SIG-M5 (cell line): ENCODE measurements around the gene CORO2B.
"Not testable (repeated sequence)": the region's sequence is repeated elsewhere in the genome, so short reads cannot be mapped to it uniquely, and the experiment has no call there.

Experiments used
- DNase-seq: peaks from one replicate; lab custom pipeline; 2025; lab: John Stamatoyannopoulos, UW

CORO2B gene

GRCh38 chr15:68676011-68676605 is 97.3 kb downstream of the CORO2B start:
- no peak for DNase-seq

DNA sequence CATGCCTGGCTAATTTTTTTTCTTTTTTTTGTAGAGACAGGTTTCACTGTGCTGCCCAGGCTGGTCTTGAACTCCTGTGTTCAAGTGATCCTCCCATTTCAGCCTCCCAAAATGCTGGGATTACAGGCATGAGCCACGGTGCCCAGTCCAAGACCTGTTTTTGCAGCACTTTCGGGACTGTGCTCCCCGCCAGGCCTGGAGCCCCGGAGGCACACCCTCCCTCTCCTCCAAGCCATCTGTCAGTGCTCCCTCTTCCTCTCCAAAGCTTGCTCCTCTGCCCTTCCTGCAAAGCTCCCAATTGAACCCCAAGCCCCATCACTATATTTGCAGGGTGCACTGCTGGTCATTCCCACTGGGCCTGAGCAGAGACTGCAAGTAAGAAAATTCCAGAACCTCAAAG is 98.1 kb downstream of the CORO2B start:
- no peak for DNase-seq

DNA sequence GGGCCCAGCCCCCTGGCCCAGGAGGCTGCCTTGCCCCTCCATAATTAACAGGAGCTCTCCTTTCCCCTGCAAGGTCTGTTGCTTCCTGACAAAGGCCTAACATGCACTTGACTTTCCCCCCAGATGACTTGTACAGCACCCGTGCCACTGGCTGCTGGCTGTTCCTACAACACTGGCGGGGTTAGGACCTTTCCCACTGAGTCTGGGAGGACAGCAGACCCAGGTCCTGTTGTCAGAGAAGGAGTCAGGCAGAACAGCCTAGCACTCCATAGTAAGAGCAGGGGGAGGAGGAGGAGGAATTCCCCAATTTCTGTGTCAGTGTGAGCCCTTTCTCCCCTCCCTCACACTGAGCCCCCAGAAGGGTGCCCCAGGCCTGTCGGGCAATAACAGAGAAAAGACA is 99.2 kb downstream of the CORO2B start:
- DNase-seq, result no peak

DNA sequence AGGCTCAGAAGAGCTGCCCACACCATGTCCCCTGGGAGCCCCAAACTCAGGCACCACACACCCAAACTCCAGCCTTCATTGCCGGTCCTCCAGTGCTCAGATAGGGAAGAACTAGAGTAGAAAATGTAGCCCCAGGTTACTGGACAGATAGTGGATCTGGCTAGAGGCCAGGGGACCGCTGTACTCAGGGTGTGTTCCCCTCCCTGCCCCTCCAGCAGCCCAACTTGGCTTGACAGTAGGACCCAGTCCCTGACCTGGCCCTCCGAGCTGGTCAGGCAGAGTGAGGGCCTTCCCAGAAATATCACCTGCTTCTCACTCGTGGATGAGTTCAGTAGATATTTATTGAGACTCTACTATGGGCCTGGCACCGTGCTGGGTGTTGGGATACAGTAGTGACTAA is 100.0 kb downstream of the CORO2B start:
- DNase-seq, result no peak

DNA sequence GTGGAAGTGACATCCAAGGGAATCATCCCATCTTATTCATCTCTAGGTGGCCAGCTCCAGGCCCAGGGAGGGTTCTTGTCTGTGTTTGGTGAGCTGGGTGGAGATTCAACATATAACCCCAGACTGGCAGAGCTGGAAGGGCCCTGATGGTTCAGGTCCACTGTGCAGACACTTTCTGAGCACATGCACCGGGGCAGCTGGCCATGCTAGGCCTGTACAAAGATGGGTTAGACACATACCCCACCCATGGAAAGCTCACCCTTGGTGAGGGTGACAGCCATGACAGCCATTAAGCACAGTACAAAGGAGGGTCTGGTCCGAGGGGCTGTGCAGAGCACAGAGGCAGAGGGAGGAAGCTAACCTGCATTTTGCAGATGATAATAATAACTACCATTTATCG is 100.4 kb downstream of the CORO2B start:
- DNase-seq, result no peak

DNA sequence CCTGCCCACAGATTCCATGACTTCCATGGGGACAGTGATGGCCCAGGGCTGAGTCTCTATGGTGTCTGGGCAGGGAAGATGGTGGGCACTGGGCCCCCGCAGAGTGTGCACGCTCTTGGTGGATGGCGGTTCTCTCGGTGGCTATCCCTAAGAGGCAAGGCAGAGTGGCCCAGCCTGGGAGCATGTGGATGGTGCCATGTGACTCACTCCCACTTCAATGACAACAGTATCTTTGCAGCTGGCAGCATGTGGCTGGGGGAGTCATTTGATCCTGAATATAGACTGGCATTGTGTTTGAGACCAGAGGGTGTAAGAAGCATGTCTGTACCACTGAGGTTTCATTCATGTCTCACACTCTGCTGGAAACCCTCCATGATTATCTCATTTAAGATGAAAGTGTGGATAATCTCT is 101.2 kb downstream of the CORO2B start:
- no peak for DNase-seq

DNA sequence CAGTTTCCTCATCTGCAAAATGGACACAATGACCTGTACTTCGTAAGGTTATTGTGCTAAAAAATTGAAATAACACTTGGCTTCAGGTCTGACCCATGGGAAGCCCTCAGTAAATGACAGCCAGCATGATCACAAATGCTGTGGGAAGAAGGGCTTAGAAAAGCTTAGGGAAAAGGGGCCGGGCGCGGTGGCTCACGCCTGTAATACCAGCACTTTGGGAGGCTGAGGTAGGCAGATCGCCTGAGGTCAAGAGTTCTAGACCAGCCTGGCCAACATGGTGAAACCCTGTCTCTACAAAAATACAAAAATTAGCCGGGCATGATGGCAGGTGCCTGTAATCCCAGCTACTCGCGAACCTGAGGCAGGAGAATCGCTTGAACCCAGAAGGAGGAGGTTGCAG is 102.0 kb downstream of the CORO2B start:
- DNase-seq, result not testable (repeated sequence)

DNA sequence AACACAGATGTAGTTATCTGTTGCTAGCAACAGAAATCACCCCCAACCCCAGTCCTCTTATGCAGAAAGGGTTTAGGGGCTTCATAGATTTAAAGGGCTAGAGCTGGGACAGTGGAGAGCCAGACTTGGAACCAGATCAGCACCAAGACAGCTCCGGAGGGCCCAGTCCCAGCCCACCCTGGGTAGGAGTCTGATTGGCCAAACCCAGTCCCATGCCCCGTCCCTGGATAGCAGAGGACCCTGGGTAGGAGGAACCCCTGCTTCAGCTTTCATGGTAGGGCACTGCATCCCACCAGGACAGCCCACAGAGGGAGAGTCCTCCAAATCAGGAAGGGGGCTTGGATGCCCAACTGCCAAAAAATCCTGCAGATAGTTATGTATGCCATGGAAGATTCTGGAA is 103.0 kb downstream of the CORO2B start:
- DNase-seq, result no peak

GRCh38 chr15:68682330-68682729 is 103.5 kb downstream of the CORO2B start:
- no peak for DNase-seq

GRCh38 chr15:68683026-68683425 is 104.2 kb downstream of the CORO2B start:
- no peak for DNase-seq

DNA sequence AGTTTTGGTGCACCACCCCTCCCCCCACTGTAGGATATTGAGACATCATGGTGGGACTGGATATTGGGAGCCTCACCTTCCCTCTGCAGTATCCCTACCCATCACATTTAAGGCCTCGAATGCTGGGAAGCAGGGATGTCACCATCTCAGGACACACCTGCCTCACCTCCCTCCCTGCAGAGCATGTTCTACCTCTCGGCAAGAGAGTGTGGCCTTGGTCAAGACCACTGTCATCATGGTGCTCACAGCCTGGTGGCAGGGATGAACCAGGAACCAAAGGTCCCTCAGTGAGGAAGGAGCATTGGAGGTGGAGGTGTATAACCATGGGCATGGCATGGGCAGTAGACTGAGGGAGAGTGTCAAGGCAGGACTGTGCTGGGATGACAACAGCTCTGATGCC is 104.8 kb downstream of the CORO2B start:
- no peak for DNase-seq

GRCh38 chr15:68684476-68684875 is 105.7 kb downstream of the CORO2B start:
- DNase-seq, result no peak

DNA sequence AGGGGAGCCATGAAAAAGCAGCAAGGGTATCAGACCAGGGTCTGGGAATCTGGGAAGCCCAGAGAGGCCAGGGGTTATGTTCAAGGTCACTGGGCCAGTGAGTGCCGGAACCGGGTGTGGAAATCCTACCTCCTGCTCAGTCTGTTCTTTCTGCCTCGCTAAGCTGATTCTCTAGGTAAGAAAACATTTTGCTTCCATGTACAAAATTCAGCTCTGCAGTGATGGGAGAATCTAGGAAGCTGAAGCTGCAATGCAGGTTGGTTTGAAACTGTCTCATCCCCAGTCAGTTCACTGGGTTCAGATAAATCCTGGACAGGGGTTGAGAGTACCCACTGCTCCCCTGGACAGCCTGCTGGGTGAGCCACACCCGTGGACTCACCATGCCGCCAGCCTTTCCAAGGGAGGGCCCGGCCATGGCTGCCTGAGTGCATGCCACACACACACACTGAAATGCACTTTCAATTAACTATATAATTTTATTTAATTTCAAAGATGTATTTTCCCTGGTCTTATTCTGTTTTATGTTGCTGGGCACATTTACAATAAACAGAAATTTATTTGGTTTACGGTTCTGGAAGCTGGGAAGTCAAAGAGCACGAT is 108.4 kb downstream of the CORO2B start:
- DNase-seq, result no peak

DNA sequence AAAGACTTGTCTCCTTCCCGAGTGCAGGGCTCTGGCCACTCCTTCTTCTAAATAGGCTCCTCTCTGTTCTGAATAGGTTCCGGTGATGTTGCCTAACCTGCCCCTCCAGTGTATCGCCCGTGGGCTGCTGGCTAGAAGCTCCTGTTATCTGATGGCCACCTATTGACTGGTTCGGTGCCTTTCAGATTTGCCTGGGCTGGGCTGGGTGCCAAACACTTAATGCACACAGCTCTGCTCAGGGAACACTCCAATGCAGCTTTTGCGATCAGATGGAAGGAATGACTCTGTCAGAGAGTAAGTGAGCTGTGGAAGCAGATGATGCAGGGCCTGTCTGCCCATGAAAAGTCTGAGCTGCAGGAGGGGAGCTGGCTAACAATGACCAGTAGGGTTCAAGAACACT is 112.9 kb downstream of the CORO2B start:
- no peak for DNase-seq

DNA sequence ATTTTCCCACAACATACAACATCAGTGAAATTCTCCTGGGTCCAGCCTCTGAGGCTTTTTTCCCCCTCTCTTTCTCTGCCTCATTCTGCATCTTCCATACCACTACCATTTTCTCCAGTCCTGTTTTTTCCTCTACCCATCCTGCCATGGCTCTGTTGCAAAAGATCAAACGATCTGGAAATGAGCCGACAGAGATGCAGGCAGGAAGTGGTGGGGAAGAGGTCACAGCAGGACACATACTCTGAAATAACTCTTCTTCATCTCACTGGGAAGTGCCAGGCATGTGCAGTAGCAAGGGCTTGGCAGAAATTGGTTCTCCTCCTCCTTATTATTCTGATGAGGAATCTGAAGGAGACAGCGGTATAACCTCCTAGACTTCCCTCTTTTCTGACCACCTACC is 114.3 kb downstream of the CORO2B start:
- no peak for DNase-seq

DNA sequence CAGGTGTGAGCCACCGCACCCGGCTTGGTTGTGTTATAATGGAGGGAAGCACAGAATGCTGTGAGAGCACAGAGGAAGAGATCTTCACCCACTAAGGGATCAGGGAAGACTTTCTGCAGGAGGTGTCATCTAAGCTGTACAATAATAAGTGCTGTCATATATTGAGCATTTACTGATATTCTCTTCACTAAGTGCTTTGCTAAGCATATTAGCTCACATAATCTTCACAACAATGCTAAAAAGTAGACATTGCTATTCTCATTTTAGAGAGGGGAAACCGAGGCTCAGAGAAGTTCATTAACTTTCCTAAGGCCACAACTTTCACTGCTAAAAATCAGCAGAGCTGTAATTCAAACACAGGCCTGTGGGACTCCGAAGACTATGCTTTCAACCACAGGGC is 115.3 kb downstream of the CORO2B start:
- DNase-seq, result no peak

DNA sequence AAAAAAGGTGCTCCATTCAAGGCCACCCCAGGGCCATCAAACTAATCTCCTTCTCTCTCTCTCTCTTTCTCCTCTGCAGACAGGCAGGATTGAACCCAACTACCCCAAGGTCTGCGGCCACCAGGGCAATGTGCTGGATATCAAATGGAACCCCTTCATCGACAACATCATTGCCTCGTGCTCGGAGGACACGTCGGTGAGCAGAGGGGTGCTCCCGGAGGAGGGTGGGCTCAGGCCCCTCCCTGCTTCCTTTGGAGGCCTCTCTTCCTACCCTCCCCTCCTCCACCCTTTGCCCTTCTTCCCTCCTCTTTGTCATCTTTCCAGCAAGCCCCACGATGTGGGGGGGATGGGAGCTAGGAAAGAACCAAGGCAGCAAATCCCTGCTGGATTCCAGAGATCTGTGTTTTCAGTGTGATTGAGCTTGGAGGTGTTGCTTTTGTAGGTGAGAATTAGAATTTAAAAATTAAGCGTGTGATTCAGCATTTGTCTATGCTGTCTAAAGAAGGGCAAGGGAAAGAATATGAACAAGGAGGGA is 116.3 kb downstream of the CORO2B start:
- no peak for DNase-seq

- DNase-seq, result no peak
Measured at GRCh38 chr15:68696414-68697363, 117.9 kb downstream of the CORO2B start.

GRCh38 chr15:68697711-68698690 is 119.2 kb downstream of the CORO2B start:
- no peak for DNase-seq

DNA sequence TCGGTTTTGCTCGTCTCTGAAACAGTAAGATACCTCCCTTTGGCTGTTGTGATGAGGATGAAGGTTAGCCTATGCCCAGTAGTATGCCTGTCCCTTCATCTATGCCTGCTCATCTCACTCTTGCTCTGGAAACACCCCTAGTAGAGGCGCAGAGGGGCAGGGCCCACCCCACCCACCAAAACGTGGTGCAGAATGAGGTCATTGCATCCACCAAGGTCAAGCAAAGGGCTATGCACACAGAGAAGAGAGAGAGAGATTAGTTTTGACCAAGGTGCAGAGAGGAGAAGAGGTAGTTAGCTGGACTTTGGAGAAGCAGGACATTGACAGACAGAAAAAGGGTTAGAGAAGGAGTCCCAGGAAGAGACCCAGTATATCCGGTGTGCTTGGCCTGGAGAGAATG is 119.9 kb downstream of the CORO2B start:
- no peak for DNase-seq

DNA sequence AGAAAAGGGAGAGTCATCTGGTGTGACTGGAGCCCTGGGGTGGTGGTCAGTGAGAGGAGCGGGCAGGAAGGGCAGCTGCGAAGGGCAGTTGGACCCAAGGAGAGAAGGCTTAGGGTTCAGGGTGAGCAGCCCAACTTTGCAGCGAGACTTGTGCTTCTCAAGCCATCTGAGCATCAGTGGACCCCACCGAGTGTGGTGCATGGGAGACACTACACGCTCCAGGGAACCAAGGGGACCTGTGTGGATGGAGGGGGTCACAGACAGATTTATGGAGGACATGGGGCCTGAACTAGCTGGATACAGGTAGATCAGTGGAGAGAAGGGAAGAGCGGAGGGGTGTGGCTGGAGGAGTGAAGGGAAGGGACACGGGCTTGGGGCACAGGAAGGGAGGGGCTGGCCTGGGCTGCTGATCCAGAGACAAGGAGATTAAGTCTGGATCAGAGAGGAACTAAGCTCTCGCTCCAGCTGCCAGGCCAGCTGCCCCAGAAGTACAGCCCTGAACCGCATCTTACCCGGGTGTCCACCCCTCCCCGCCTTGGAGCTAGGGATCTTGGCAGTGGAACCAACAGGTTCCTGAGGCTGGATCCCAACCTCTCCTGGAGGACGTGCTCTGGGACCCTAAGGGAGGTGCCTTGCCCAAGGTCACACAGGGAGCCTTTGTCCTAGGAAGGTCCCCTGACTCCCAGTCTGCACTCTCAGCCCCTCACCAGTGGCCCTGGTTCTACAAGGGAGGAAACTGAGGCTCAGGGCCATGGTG is 120.5 kb downstream of the CORO2B start:
- no peak for DNase-seq
